ENCODE measurements around the gene FAM241B.

The FAM241B gene

DNA sequence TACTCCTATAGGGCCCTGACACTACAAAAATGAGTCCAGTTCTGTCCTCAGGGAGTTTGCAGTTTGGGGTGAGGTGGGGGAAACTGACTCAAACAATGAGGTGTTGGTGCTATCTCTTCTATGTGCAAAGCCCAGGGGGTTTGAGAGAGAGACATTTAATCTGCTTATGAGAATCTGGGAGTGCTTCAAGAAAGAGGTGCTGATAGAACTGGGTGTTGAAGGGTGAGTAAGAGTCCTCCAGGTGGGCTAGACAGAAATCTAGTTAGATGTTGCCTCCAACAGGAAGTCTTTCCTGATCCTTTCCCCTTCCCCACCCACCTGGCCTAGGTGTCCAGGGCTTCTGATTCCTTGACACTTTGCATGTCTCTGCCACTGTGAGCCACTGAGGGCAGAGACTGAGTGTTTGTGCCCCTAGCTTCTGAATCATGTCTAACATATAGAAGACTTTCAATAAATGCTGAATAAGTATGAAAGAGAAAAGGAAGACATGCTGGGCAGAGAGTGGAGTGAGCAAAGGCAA lies 53.0 kb downstream of the FAM241B start:
- no peak for DNase-seq (ENCODE audit: low read depth)
- TF ChIP-seq, protein P1, sequence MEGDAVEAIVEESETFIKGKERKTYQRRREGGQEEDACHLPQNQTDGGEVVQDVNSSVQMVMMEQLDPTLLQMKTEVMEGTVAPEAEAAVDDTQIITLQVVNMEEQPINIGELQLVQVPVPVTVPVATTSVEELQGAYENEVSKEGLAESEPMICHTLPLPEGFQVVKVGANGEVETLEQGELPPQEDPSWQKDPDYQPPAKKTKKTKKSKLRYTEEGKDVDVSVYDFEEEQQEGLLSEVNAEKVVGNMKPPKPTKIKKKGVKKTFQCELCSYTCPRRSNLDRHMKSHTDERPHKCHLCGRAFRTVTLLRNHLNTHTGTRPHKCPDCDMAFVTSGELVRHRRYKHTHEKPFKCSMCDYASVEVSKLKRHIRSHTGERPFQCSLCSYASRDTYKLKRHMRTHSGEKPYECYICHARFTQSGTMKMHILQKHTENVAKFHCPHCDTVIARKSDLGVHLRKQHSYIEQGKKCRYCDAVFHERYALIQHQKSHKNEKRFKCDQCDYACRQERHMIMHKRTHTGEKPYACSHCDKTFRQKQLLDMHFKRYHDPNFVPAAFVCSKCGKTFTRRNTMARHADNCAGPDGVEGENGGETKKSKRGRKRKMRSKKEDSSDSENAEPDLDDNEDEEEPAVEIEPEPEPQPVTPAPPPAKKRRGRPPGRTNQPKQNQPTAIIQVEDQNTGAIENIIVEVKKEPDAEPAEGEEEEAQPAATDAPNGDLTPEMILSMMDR (conservative IDR thresholded peaks at IDR 0.05; ENCODE audit: control insufficient read depth, insufficient read depth, low read depth, low read length), result no peak
- no peak overlapping the region for H3K4me3 ChIP-seq (ENCODE audit: control insufficient read depth, low read depth, low read length)
